ENCODE results near the gene SERPINF2. TPM values are rescaled to one million over a fixed set of nuclear protein-coding genes. Genes with fewer than 3 reads are reported as not detected.

Gene SERPINF2
- total RNA-seq, 1 donor, result 0.43 TPM

DNA sequence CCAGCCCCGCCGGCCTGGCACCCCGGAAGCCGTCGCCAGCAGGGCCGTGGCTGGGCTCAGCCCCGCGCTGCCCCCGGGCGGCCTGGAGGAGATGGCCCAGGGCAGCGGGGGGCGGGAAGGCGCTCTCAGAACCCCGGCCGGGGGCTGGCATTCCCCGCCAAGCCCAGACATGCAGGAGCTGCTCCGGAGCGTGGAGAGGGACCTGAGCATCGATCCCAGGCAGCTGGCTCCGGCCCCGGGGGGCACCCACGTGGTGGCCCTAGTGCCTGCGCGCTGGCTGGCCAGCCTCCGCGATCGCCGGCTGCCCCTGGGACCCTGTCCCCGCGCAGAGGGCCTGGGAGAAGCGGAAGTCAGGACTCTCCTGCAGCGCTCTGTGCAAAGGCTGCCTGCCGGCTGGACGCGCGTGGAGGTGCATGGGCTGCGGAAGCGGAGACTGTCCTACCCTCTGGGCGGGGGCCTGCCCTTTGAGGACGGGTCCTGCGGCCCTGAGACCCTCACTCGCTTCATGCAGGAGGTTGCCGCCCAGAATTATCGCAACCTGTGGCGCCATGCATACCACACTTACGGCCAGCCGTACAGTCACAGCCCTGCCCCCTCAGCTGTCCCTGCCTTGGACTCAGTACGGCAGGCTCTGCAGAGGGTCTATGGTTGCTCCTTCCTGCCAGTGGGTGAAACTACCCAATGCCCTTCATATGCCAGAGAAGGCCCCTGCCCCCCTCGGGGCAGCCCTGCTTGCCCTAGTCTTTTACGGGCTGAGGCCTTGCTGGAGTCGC, 17.6 kb upstream of the SERPINF2 start:
- H3K4me3 ChIP-seq (ENCODE audit: low read depth, low read length), result peak overlapping the region; percentile 68
- DNase-seq (ENCODE audit: low read depth), result no peak
- TF ChIP-seq, protein P1, sequence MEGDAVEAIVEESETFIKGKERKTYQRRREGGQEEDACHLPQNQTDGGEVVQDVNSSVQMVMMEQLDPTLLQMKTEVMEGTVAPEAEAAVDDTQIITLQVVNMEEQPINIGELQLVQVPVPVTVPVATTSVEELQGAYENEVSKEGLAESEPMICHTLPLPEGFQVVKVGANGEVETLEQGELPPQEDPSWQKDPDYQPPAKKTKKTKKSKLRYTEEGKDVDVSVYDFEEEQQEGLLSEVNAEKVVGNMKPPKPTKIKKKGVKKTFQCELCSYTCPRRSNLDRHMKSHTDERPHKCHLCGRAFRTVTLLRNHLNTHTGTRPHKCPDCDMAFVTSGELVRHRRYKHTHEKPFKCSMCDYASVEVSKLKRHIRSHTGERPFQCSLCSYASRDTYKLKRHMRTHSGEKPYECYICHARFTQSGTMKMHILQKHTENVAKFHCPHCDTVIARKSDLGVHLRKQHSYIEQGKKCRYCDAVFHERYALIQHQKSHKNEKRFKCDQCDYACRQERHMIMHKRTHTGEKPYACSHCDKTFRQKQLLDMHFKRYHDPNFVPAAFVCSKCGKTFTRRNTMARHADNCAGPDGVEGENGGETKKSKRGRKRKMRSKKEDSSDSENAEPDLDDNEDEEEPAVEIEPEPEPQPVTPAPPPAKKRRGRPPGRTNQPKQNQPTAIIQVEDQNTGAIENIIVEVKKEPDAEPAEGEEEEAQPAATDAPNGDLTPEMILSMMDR (IDR thresholded peaks at IDR 0.05; ENCODE audit: insufficient read depth, low read depth, low read length), result no peak

DNA sequence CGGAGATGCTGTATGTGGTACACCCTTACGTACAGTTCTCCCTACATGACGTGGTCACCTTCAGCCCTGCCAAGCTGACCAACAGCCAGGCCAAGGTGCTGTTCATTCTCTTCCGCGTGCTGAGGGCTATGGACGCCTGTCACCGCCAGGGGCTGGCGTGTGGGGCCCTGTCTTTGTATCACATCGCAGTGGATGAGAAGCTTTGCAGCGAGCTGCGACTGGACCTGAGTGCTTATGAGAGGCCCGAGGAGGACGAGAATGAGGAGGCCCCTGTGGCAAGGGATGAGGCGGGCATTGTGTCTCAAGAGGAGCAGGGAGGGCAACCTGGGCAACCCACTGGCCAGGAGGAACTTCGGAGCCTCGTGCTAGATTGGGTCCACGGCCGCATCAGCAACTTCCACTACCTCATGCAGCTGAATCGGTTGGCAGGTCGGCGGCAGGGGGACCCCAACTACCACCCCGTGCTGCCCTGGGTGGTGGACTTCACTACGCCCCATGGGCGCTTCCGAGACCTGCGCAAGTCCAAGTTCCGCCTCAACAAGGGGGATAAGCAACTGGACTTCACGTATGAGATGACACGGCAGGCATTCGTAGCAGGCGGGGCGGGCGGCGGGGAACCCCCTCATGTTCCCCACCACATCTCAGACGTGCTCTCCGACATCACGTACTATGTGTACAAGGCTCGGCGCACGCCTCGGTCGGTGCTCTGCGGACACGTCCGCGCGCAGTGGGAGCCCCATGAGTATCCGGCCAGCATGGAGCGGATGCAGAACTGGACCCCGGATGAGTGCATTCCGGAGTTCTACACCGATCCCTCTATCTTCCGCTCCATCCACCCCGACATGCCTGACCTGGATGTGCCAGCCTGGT, 16.8 kb upstream of the SERPINF2 start:
- peak overlapping the region; percentile 68 for H3K4me3 ChIP-seq (ENCODE audit: low read depth, low read length)
- no peak for DNase-seq (ENCODE audit: low read depth)
- TF ChIP-seq, protein P1 (IDR thresholded peaks at IDR 0.05; ENCODE audit: insufficient read depth, low read depth, low read length), result no peak

DNA sequence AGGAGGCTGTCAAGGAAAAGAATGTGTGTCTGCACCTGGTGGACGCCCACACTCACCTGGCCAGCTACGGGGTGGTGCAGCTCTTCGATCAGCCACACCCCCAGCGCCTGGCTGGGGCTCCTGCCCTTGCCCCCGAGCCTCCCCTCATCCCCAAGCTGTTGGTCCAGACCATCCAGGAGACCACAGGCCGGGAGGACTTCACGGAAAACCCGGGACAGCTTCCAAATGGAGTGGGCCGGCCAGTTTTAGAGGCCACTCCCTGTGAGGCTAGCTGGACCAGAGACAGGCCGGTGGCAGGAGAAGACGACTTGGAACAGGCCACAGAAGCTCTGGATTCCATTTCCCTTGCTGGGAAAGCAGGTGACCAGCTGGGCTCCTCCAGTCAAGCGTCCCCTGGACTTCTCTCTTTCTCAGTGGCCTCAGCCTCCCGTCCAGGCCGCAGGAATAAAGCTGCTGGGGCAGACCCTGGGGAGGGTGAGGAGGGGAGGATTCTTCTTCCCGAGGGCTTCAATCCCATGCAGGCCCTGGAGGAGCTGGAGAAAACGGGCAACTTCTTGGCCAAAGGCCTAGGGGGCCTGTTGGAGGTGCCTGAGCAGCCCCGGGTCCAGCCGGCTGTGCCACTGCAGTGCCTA, 15.9 kb upstream of the SERPINF2 start:
- TF ChIP-seq, protein P1 (IDR thresholded peaks at IDR 0.05; ENCODE audit: insufficient read depth, low read depth, low read length), result no peak
- no peak for DNase-seq (ENCODE audit: low read depth)
- H3K4me3 ChIP-seq (ENCODE audit: low read depth, low read length), result no peak overlapping the region

DNA sequence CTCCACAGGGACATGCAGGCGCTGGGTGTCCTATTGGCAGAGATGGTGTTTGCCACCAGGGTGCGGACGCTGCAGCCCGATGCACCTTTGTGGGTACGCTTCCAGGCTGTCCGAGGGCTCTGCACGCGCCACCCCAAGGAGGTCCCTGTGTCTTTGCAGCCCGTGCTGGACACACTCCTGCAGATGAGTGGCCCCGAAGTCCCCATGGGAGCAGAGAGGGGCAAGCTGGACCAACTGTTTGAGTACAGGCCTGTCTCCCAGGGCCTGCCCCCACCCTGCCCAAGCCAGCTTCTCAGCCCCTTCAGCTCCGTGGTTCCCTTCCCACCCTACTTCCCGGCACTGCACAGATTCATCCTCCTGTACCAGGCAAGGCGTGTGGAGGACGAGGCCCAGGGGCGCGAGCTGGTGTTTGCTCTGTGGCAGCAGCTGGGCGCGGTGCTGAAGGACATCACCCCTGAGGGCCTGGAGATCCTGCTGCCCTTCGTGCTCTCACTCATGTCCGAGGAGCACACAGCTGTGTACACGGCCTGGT, 15.3 kb upstream of the SERPINF2 start:
- TF ChIP-seq, protein P1 (IDR thresholded peaks at IDR 0.05; ENCODE audit: insufficient read depth, low read depth, low read length), result no peak
- no peak overlapping the region for H3K4me3 ChIP-seq (ENCODE audit: low read depth, low read length)
- no peak for DNase-seq (ENCODE audit: low read depth)

DNA sequence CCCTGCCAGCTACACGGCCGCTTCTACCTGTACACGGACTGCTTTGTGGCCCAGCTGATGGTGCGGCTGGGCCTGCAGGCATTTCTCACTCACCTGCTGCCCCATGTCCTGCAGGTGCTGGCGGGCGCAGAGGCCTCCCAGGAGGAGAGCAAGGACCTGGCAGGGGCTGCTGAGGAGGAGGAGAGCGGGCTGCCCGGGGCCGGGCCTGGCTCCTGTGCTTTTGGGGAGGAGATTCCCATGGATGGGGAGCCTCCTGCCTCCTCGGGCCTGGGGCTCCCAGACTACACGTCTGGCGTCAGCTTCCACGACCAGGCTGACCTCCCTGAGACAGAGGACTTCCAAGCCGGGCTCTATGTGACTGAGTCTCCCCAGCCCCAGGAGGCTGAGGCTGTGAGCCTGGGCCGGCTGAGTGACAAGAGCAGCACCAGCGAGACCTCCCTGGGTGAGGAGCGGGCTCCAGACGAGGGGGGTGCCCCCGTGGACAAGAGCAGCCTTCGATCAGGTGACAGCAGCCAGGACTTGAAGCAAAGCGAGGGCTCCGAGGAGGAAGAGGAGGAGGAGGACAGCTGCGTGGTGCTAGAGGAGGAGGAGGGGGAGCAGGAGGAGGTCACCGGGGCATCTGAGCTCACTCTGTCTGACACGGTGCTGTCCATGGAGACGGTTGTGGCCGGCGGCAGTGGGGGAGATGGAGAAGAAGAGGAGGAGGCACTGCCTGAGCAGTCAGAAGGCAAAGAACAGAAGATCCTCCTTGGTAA, 14.6 kb upstream of the SERPINF2 start:
- no peak overlapping the region for H3K4me3 ChIP-seq (ENCODE audit: low read depth, low read length)
- no peak for DNase-seq (ENCODE audit: low read depth)
- TF ChIP-seq, protein P1 (IDR thresholded peaks at IDR 0.05; ENCODE audit: insufficient read depth, low read depth, low read length), result no peak

DNA sequence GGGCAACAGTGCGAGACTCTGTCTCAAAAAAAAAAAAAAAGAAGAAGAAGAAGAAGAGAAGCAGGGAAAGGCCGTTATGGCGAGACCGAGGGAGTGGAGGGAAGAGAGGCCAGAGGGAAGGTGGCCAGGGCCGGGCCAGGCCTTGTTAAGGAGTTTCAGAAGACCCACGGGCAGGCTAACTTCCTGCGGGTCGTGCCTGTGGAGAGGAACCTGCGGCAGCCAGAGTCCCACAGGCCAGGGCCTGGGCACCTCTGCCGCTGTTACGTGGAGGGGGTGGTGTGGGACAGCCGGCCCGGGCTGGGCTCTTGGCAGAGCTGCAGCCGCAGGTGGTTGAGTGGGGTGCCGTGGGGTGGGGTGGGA, 12.7 kb upstream of the SERPINF2 start:
- no peak overlapping the region for H3K4me3 ChIP-seq (ENCODE audit: low read depth, low read length)
- TF ChIP-seq, protein P1 (IDR thresholded peaks at IDR 0.05; ENCODE audit: insufficient read depth, low read depth, low read length), result no peak
- DNase-seq (ENCODE audit: low read depth), result no peak

Data from fibroblast of villous mesenchyme (primary cell).